H1 (cell line): ENCODE results near the gene SLC44A5. TPM values are rescaled to one million over a fixed set of nuclear protein-coding genes. Genes with fewer than 3 reads are reported as not detected.
A peak's percentile ranks its signal among the peaks of the same experiment; 100 is the strongest.

Source experiments
- CTCF ChIA-PET: fragments of 300-600 bp; sonication (Branson Sonifier 250); formaldehyde crosslinking; loops from one replicate; lab custom pipeline; 2021; ENCODE audit not compliant: partially characterized antibody; lab: Charles Lee
- POLR2A ChIA-PET: fragments of 300-600 bp; sonication (Branson Sonifier 250); formaldehyde crosslinking; loops from one replicate; lab custom pipeline; 2021; ENCODE audit warnings: inconsistent platforms; ENCODE audit not compliant: partially characterized antibody; lab: Charles Lee
- DNase-seq, 2 experiments: peaks; one replicate each; pipeline versions ENCODE4 v3.0.0 to v3.0.0-alpha.2; 2010 to 2022; ENCODE audit warnings: low spot score in 2 of 2, low read depth in 1 of 2, mixed read lengths in 1 of 2
- FAIRE-seq: peaks from 2 replicates; lab custom pipeline; 2011; peaks lifted over from hg19 to GRCh38; lab: Jason Lieb, UNC
- H2AFZ ChIP-seq: 2 replicates; pipeline ENCODE4 v1.8.1; 2012; ENCODE audit warnings: low read length, inconsistent platforms
- H2AK5ac ChIP-seq: 2 replicates; pipeline ENCODE4 v1.6.1; 2013; ENCODE audit warnings: low read depth, low read length
- H2BK120ac ChIP-seq: replicated peaks from 2 replicates; pipeline ENCODE3; 2013; ENCODE audit warnings: low read depth, low read length, inconsistent platforms
- H2BK12ac ChIP-seq: 2 replicates; pipeline ENCODE4 v1.6.1; 2013; ENCODE audit warnings: low read depth, low read length
- H2BK15ac ChIP-seq: 2 replicates; pipeline ENCODE4 v1.6.1; 2013; ENCODE audit warnings: low read length
- H2BK20ac ChIP-seq: 2 replicates; pipeline ENCODE4 v1.6.1; 2013; ENCODE audit warnings: low read length
- H2BK5ac ChIP-seq: 2 replicates; pipeline ENCODE4 v1.6.1; 2013; ENCODE audit warnings: low read depth, low read length
- H3K14ac ChIP-seq: 2 replicates; pipeline ENCODE4 v1.6.1; 2013; ENCODE audit warnings: inconsistent platforms; ENCODE audit not compliant: insufficient read length
- H3K18ac ChIP-seq: 2 replicates; pipeline ENCODE4 v1.6.1; 2013; ENCODE audit warnings: low read length; ENCODE audit errors: extremely low read depth
- H3K23ac ChIP-seq: 2 replicates; pipeline ENCODE4 v1.6.1; 2013; ENCODE audit warnings: inconsistent platforms; ENCODE audit not compliant: insufficient read length
- H3K23me2 ChIP-seq: 2 replicates; pipeline ENCODE4 v1.6.1; 2013; ENCODE audit warnings: low read depth, low read length
- H3K27ac ChIP-seq: 2 replicates; pipeline ENCODE4 v1.6.1; 2011; ENCODE audit warnings: low read depth, low read length, inconsistent platforms
- H3K27me3 ChIP-seq, 4 experiments: replicated peaks in 1 of 4; 1 replicate in 1 of 4; 2 replicates in 3 of 4; pipeline versions ENCODE4 v1.6.1 to v1.8.1; 2011 to 2013; ENCODE audit warnings: low read length in 3 of 4, mild to moderate bottlenecking in 3 of 4, inconsistent platforms in 2 of 4, mixed read lengths in 2 of 4, moderate library complexity in 1 of 4; ENCODE audit not compliant: control insufficient read depth in 3 of 4, insufficient read depth in 3 of 4; ENCODE audit errors: extremely low read depth in 1 of 4
- H3K36me3 ChIP-seq, 4 experiments: 2 replicates each; pipeline versions ENCODE4 v1.6.1 to v1.8.1; 2011 to 2013; ENCODE audit warnings: mild to moderate bottlenecking in 4 of 4, low read length in 3 of 4, moderate library complexity in 2 of 4, control low read depth in 1 of 4, inconsistent platforms in 1 of 4; ENCODE audit not compliant: insufficient read depth in 4 of 4, control insufficient read depth in 2 of 4
- H3K4ac ChIP-seq: replicated peaks from 2 replicates; pipeline ENCODE3; 2013; ENCODE audit warnings: low read length, low read depth, mixed read lengths, inconsistent platforms; ENCODE audit not compliant: insufficient read length
- H3K4me1 ChIP-seq, 4 experiments: replicated peaks in 1 of 4; 1 replicate in 1 of 4; 2 replicates in 3 of 4; pipeline versions ENCODE4 v1.6.1 to v1.8.1; 2011 to 2013; ENCODE audit warnings: low read length in 3 of 4, inconsistent platforms in 2 of 4, mixed read lengths in 1 of 4; ENCODE audit not compliant: insufficient read depth in 4 of 4, control insufficient read depth in 3 of 4
- H3K4me2 ChIP-seq, 2 experiments: 2 replicates each; pipeline versions ENCODE4 v1.6.1 to v1.8.1; 2011 to 2013; ENCODE audit warnings: low read depth in 2 of 2, low read length in 2 of 2, control low read depth in 1 of 2, inconsistent platforms in 1 of 2, mild to moderate bottlenecking in 1 of 2; ENCODE audit not compliant: insufficient read depth in 1 of 2
- H3K4me3 ChIP-seq, 4 experiments: fragments of 200-600, 300-600 bp in 1 of 4; sonication (generic), shearing (Covaris generic), sonication (Bioruptor Twin) in 1 of 4; 2 replicates each; pipeline versions ENCODE4 v1.5.1 to v1.8.1; 2011 to 2016; ENCODE audit warnings: low read length in 4 of 4, low read depth in 3 of 4, control low read depth in 2 of 4, inconsistent platforms in 2 of 4, mild to moderate bottlenecking in 2 of 4, mixed read lengths in 1 of 4, moderate library complexity in 1 of 4; ENCODE audit not compliant: insufficient read depth in 2 of 4; ENCODE audit errors: extremely low read depth in 1 of 4
- H3K56ac ChIP-seq: replicated peaks from 2 replicates; pipeline ENCODE3; 2013; ENCODE audit warnings: low read depth, mild to moderate bottlenecking, mixed read lengths, low read length, inconsistent platforms; ENCODE audit not compliant: insufficient read length
- H3K79me1 ChIP-seq: 2 replicates; pipeline ENCODE4 v1.6.1; 2013; ENCODE audit warnings: low read depth, low read length, control low read depth
- H3K79me2 ChIP-seq, 2 experiments: 2 replicates each; pipeline versions ENCODE4 v1.6.1 to v1.8.1; 2012 to 2013; ENCODE audit warnings: low read length in 2 of 2, mild to moderate bottlenecking in 2 of 2, inconsistent platforms in 1 of 2; ENCODE audit not compliant: insufficient read depth in 2 of 2, control insufficient read depth in 1 of 2
- H3K9ac ChIP-seq, 4 experiments: replicated peaks in 1 of 4; 1 replicate in 1 of 4; 2 replicates in 3 of 4; pipeline versions ENCODE4 v1.6.1 to v1.8.1; 2011 to 2013; ENCODE audit warnings: low read depth in 3 of 4, low read length in 3 of 4, control low read depth in 2 of 4, mild to moderate bottlenecking in 2 of 4, moderate library complexity in 2 of 4, inconsistent platforms in 1 of 4; ENCODE audit errors: extremely low read depth in 1 of 4
- H3K9me3 ChIP-seq, 2 experiments: 2 replicates each; pipeline versions ENCODE4 v1.6.1 to v1.8.1; 2012 to 2013; ENCODE audit warnings: mild to moderate bottlenecking in 2 of 2, moderate library complexity in 2 of 2, control low read depth in 1 of 2, inconsistent platforms in 1 of 2, low read depth in 1 of 2, low read length in 1 of 2, mixed read lengths in 1 of 2; ENCODE audit not compliant: insufficient read depth in 2 of 2
- H4K20me1 ChIP-seq, 2 experiments: replicated peaks in 1 of 2; 2 replicates each; pipeline versions ENCODE3 to v1.8.1; 2011 to 2013; ENCODE audit warnings: inconsistent platforms in 2 of 2, low read length in 2 of 2, mild to moderate bottlenecking in 1 of 2; ENCODE audit not compliant: insufficient read depth in 2 of 2, control insufficient read depth in 1 of 2
- H4K5ac ChIP-seq: 2 replicates; pipeline ENCODE4 v1.6.1; 2013; ENCODE audit warnings: low read length, low read depth, mixed read lengths, inconsistent platforms; ENCODE audit not compliant: insufficient read length
- H4K8ac ChIP-seq: 2 replicates; pipeline ENCODE4 v1.8.0; 2013; ENCODE audit warnings: mild to moderate bottlenecking, moderate library complexity, low read length, inconsistent platforms; ENCODE audit not compliant: insufficient read depth; ENCODE audit errors: extremely low read depth
- H4K91ac ChIP-seq: replicated peaks from 2 replicates; pipeline ENCODE3; 2013; ENCODE audit warnings: low read length, mixed read lengths, inconsistent platforms; ENCODE audit not compliant: insufficient read length
- E2F6 ChIP-seq: IDR thresholded peaks from 2 replicates; pipeline ENCODE4 v1.6.1; 2012; ENCODE audit warnings: inconsistent platforms
- EP300 ChIP-seq, 2 experiments: IDR thresholded peaks; 1 replicate in 1 of 2; 2 replicates in 1 of 2; pipeline ENCODE4 v1.6.1; 2011 to 2012; ENCODE audit warnings: low read depth in 2 of 2, low read length in 2 of 2, mild to moderate bottlenecking in 2 of 2, borderline replicate concordance in 1 of 2, inconsistent platforms in 1 of 2, moderate library complexity in 1 of 2
- KDM1A ChIP-seq: fragments of 200-600, 300-600 bp; sonication (generic); IDR thresholded peaks from 2 replicates; pipeline ENCODE4 v1.7.1; 2016; ENCODE audit warnings: mild to moderate bottlenecking, low read length, borderline replicate concordance
- POU5F1 ChIP-seq: IDR thresholded peaks from 2 replicates; pipeline ENCODE4 v1.6.1; 2011; ENCODE audit warnings: low read depth, mild to moderate bottlenecking, low read length, moderate library complexity
- SP1 ChIP-seq: IDR thresholded peaks from 2 replicates; pipeline ENCODE4 v1.6.1; 2011; ENCODE audit warnings: low read depth, low read length
- SP2 ChIP-seq: IDR thresholded peaks from 2 replicates; pipeline ENCODE4 v1.6.1; 2012; ENCODE audit warnings: mild to moderate bottlenecking, low read length, inconsistent platforms
- TAF1 ChIP-seq: IDR thresholded peaks from 2 replicates; pipeline ENCODE4 v1.6.1; 2011; ENCODE audit warnings: mild to moderate bottlenecking, low read depth, low read length
- TAF7 ChIP-seq: optimal IDR thresholded peaks from 2 replicates; pipeline ENCODE3; 2011; ENCODE audit warnings: low read depth, mild to moderate bottlenecking, inconsistent platforms, low read length, moderate library complexity, borderline replicate concordance
- TBP ChIP-seq: IDR thresholded peaks from 2 replicates; pipeline ENCODE4 v1.6.1; 2011; ENCODE audit warnings: low read depth, low read length, improper control_type of control experiment
- polyA plus RNA-seq, 7 experiments: library from polyadenylated mRNA; depleted of rRNA in 3 of 7; stranded (reverse) in 5 of 7; unstranded in 2 of 7; fragments of >200 nt in 5 of 7; fragments of 200-250 nt in 2 of 7; gene quantifications; 1 replicate in 5 of 7; 2 replicates in 1 of 7; 4 replicates in 1 of 7; pipeline versions ENCODE4 v1.2.1 to v1.2.3, GENCODE V29; 2011 to 2013; ENCODE audit warnings: missing spikeins in 2 of 7, mixed read lengths in 2 of 7
- total RNA-seq: library from RNA; stranded (reverse); fragmentation: NEBNext Ultra II Directional; extraction: Animal tissue kit (Norgen Biotek cat#: 25700); gene quantifications from 2 replicates; pipeline ENCODE4 v1.2.1, GENCODE V29; 2021

SLC44A5 gene
- total and polyA plus RNA-seq, 2 of the 8 experiments (the other 6 are each of a cell fraction or from before 2014, with no cell fraction given), result 1.8 to 3.3 TPM

DNA sequence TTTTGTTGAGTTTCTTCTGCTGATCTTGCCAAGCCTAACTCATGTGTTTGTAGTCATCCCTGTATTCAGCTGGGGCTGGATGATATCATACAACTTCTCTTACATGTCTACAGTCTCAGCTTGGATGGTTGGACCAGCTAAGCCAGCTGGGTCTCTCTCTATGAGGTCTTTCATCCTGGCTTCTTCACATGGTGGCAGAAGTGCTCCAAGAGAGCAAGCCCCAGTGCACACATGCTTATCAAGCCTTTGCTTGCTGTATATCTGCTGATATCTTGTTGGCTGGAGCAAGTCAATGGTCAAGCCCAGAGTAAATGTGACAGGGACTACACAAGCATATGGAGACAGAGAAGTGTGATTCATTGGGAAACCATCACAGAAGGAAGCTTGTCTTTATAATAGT lies 29.2 kb upstream of the SLC44A5 start:
- CTCF ChIA-PET, result no interaction called here
- H3K27ac ChIP-seq, result no peak overlapping the region
- H2BK120ac ChIP-seq, result no peak overlapping the region
- no peak overlapping the region for H4K91ac ChIP-seq
- DNase-seq (no peak), FAIRE-seq (no peak)
- no peaks in the 10 kb centered on the region for H3K23me2 ChIP-seq
- H2AK5ac ChIP-seq, result no peak overlapping the region
- no peak overlapping the region for H2BK20ac ChIP-seq
- H3K4ac ChIP-seq, result peak overlapping the region; percentile 6
- no peak overlapping the region for H3K14ac ChIP-seq
- H3K79me1 ChIP-seq, result no peaks in the 10 kb centered on the region
- H4K5ac ChIP-seq, result no peak overlapping the region
- H3K27me3 ChIP-seq, result peaks cover 0 to 1% (median 0%) of the 10 kb centered on the region in 4 experiments; a peak in 1 of 7 replicates
- no peak overlapping the region for H2BK5ac ChIP-seq
- POLR2A ChIA-PET, result no interaction called here
- no peak overlapping the region for H3K23ac ChIP-seq
- H3K79me2 ChIP-seq, result no peaks in the 10 kb centered on the region
- H2BK15ac ChIP-seq, result no peak overlapping the region
- H3K4me2 ChIP-seq, result no peak overlapping the region
- H3K4me3 ChIP-seq, result no peak overlapping the region
- no peak overlapping the region for H2BK12ac ChIP-seq
- no peak overlapping the region for H4K8ac ChIP-seq
- no peaks in the 10 kb centered on the region for H3K4me1 ChIP-seq
- no peak overlapping the region for H2AFZ ChIP-seq
- no peaks in the 10 kb centered on the region for H3K9me3 ChIP-seq
- no peaks in the 10 kb centered on the region for H3K36me3 ChIP-seq
- no peak for TF ChIP-seq TBP
- TF ChIP-seq SP2, result no peak
- no peak for TF ChIP-seq TAF1
- TF ChIP-seq EP300 (IDR thresholded peaks at IDR 0.05; ENCODE audit: borderline replicate concordance in 1 of 2, low read depth in 2 of 2, low read length in 2 of 2), result no peak
- TF ChIP-seq TAF7, result no peak
- TF ChIP-seq KDM1A, result no peak
- TF ChIP-seq POU5F1, result no peak
- no peak for TF ChIP-seq E2F6
- TF ChIP-seq SP1, result no peak
- no peaks in the 10 kb centered on the region for H4K20me1 ChIP-seq
- no peak overlapping the region for H3K9ac ChIP-seq
- no peak overlapping the region for H3K18ac ChIP-seq
- no peak overlapping the region for H3K56ac ChIP-seq
